Measurements from ENCODE around the gene DCANP1.
A peak's percentile ranks its signal among the peaks of the same experiment; 100 is the strongest.

Gene DCANP1

GRCh38 chr5:135461481-135462151, 14.5 kb upstream of the DCANP1 start:
- TF ChIP-seq CTCF (IDR thresholded peaks at IDR 0.05; ENCODE audit: low read depth, low read length): no peak
- no peak overlapping the region for H3K4me3 ChIP-seq (ENCODE audit: low read depth, low read length)

GRCh38 chr5:135460246-135461033, 13.3 kb upstream of the DCANP1 start:
- no peak for TF ChIP-seq CTCF (IDR thresholded peaks at IDR 0.05; ENCODE audit: low read depth, low read length)
- H3K4me3 ChIP-seq (ENCODE audit: low read depth, low read length): no peak overlapping the region

GRCh38 chr5:135458921-135459331, 11.8 kb upstream of the DCANP1 start:
- H3K4me3 ChIP-seq (ENCODE audit: low read depth, low read length): no peak overlapping the region
- TF ChIP-seq CTCF (IDR thresholded peaks at IDR 0.05; ENCODE audit: low read depth, low read length): no peak

GRCh38 chr5:135458356-135458755, 11.2 kb upstream of the DCANP1 start:
- no peak for TF ChIP-seq CTCF (IDR thresholded peaks at IDR 0.05; ENCODE audit: low read depth, low read length)

GRCh38 chr5:135457424-135458071, 10.4 kb upstream of the DCANP1 start:
- peak; percentile 80 for TF ChIP-seq CTCF (IDR thresholded peaks at IDR 0.05; ENCODE audit: low read depth, low read length)
- H3K4me3 ChIP-seq (ENCODE audit: low read depth, low read length): no peak overlapping the region

More at GRCh38 chr5:135458356-135458755, 11.2 kb upstream of the DCANP1 start:
- no peak overlapping the region for H3K4me3 ChIP-seq (ENCODE audit: low read depth, low read length)

GRCh38 chr5:135456238-135457099, 9.3 kb upstream of the DCANP1 start:
- no peak overlapping the region for H3K4me3 ChIP-seq (ENCODE audit: low read depth, low read length)
- no peak for TF ChIP-seq CTCF (IDR thresholded peaks at IDR 0.05; ENCODE audit: low read depth, low read length)
